ENCODE measurements around the gene BST2. TPM values are rescaled to one million over a fixed set of nuclear protein-coding genes. Genes with fewer than 3 reads are reported as not detected.

BST2 gene
- total and polyA plus RNA-seq, 2 of the 8 experiments (the other 6 are each of a cell fraction or from before 2014, with no cell fraction given), result 18.1 to 72.8 TPM

DNA sequence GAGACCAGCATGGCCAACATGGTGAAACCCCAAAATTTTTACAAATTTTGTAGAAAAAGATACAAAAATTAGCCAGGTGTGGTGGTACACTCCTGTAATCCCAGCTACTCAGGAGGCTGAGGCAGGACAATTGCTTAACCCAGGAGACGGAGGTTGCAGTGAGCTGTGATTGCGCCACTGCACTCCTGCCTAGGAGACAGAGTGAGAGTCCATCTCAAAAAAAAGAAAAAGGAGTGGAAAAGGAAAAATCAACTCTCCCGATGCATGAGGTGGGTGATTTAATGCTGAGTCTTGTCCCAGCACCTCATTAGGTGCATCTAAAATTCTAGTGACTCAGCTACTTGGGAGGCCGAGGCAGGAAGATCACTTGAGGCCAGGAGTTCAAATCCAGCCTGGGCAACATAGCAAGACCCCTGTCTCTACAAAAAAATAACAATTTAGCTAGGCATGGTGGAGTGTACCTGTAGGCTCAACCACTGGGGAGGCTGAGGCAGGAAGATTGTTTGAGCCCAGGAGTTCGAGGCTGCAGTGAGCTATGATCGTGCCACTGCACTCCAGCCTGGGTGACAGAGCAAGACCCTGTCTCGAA is 48.3 kb downstream of the BST2 start:
- Histone ChIP-seq H3K14ac (ENCODE audit: insufficient read length) (no peak overlapping the region), H3K27ac (ENCODE audit: low read depth, low read length) (no peak overlapping the region), H2AK5ac (ENCODE audit: low read depth, low read length) (no peak overlapping the region), H2BK12ac (ENCODE audit: low read depth, low read length) (no peak overlapping the region), H3K4ac (replicated peaks; ENCODE audit: insufficient read length, low read depth, low read length) (no peak overlapping the region), H3K23ac (ENCODE audit: insufficient read length) (no peak overlapping the region), H3K9me3 (ENCODE audit: insufficient read depth in 2 of 2, low read depth in 1 of 2, low read length in 1 of 2) (no peaks in the 10 kb centered on the region), H3K36me3 (ENCODE audit: control insufficient read depth in 2 of 4, insufficient read depth in 4 of 4, low read length in 3 of 4) (no peaks in the 10 kb centered on the region), H2BK120ac (replicated peaks; ENCODE audit: low read depth, low read length) (no peak overlapping the region), H3K4me3 (ENCODE audit: extremely low read depth in 1 of 4, insufficient read depth in 2 of 4, low read depth in 3 of 4, low read length in 4 of 4) (no peak overlapping the region), H3K79me1 (ENCODE audit: low read depth, low read length) (no peaks in the 10 kb centered on the region), H3K4me1 (replicated peaks in 1 of 4; ENCODE audit: control insufficient read depth in 3 of 4, insufficient read depth in 4 of 4, low read length in 3 of 4) (no peaks in the 10 kb centered on the region), H4K5ac (ENCODE audit: insufficient read length, low read depth, low read length) (no peak overlapping the region), H3K23me2 (ENCODE audit: low read depth, low read length) (no peaks in the 10 kb centered on the region), H2BK5ac (ENCODE audit: low read depth, low read length) (no peak overlapping the region), H2AFZ (ENCODE audit: low read length) (no peak overlapping the region), H4K8ac (ENCODE audit: extremely low read depth, insufficient read depth, low read length) (no peak overlapping the region), H2BK20ac (ENCODE audit: low read length) (no peak overlapping the region), H2BK15ac (ENCODE audit: low read length) (no peak overlapping the region), H4K91ac (replicated peaks; ENCODE audit: insufficient read length, low read length) (no peak overlapping the region), H3K18ac (ENCODE audit: extremely low read depth, low read length) (no peak overlapping the region), H4K20me1 (replicated peaks in 1 of 2; ENCODE audit: control insufficient read depth in 1 of 2, insufficient read depth in 2 of 2, low read length in 2 of 2) (no peaks in the 10 kb centered on the region), H3K79me2 (ENCODE audit: control insufficient read depth in 1 of 2, insufficient read depth in 2 of 2, low read length in 2 of 2) (no peaks in the 10 kb centered on the region), H3K4me2 (ENCODE audit: insufficient read depth in 1 of 2, low read depth in 2 of 2, low read length in 2 of 2) (no peak overlapping the region), H3K9ac (replicated peaks in 1 of 4; ENCODE audit: extremely low read depth in 1 of 4, low read depth in 3 of 4, low read length in 3 of 4) (no peak overlapping the region), H3K56ac (replicated peaks; ENCODE audit: insufficient read length, low read depth, low read length) (no peak overlapping the region), H3K27me3 (replicated peaks in 1 of 4; ENCODE audit: control insufficient read depth in 3 of 4, extremely low read depth in 1 of 4, insufficient read depth in 3 of 4, low read length in 3 of 4) (no peaks in the 10 kb centered on the region)
- DNase-seq (ENCODE audit: low read depth in 1 of 2, low spot score in 2 of 2) (no peak), FAIRE-seq (no peak)
- POLR2A ChIA-PET (ENCODE audit: partially characterized antibody), result interaction anchor here (1.0 to 1.5 kb wide), 3 partner anchors 12 to 62 kb away, joined by 3 read pairs; partner anchors contain the start of gene MVB12A
- CTCF ChIA-PET (ENCODE audit: partially characterized antibody), result interaction anchor here (0.7 to 5.9 kb wide), 7 partner anchors 9 to 35 kb away, joined by 3 to 30 read pairs (median 3); no protein-coding TSS in a partner anchor
- 92% methylated on average over 7 of the region's 7 CpGs; no CpG with 5 or more reads in 1 of the 2 experiments for WGBS, 2 experiments (ENCODE audit: extremely low coverage in 1 of 2, insufficient coverage in 1 of 2, insufficient read length in 1 of 2, insufficient replicate concordance in 2 of 2, low coverage in 1 of 2, low lambda C conversion rate in 2 of 2, missing lambda C conversion rate in 1 of 2)

All from H1 (cell line).